ENCODE results near the gene MPIG6B.

DNA sequence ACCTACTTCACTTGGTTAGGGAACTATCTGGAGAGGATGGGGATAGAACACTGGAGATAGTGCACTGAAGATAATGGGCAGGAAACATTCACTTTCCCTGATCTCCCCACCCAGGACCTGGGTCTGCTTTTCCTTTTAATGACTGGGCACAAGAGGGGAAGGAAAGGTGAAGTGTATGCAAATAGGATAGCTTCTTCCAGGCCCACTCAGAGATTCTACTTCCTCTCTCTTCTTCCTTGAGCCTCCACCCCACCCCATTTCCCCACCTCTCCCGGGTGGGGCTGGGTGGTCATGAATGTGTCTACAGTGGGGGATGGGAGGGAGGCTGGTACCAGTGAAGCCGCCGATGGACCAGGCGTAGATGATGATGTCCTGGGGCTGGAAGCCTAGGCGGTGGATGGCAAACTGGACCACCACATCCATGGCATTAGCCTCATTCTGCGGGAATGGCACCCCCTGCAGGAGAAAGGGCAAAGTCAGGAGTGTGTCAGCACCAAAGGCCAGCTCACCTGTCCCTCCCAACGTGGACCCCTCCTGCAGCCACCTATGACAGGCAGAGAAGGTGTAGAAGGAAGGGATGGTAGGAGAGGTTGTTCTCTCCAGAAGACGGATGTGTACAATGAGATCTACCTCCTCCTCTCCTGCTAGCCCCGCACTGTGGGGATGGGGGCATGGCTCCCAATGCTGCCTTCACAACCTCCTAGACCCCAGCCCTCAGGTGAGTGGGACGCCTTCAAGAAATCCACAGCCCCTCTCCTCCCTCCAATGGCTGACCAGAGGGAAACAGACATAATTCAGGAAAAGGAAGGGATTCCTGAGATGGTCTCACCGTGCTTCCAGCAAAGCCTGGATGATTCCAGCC, 33.7 kb upstream of the MPIG6B start:
- TF ChIP-seq CTCF (IDR thresholded peaks at IDR 0.05; ENCODE audit: low read depth, low read length, poor library complexity, severe bottlenecking) (peak; percentile 82), EZH2phosphoT487 (IDR thresholded peaks at IDR 0.05; ENCODE audit: borderline replicate concordance, low read length) (no peak)
